Measurements from ENCODE around the gene RBMY1A1.
"Not testable (repeated sequence)": the region's sequence is repeated elsewhere in the genome, so short reads cannot be mapped to it uniquely, and the experiment has no call there.

Gene RBMY1A1

DNA sequence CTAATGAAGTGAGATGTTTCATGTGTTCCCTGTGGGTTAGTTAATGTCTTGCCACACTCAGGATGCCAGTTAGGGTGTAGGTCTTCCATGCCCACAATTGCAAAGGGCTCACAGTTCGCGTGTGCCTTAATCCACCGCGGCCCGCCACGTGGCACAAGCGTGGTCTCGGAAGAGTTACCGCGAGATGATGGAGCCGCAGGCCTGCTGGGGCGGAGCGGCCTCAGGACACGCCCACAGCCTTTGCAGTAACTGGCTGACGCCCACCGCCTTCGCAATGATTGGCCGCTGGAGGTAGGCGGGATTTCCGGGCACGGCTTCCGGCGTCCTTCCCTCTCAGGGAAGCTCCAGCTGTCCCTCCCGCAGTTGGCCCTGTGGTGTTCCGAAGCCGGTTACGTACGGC is at the start of gene RBMY1A1:
RBMY1A1 (plus strand) TSS at position 301 of the 400 bp plus-strand sequence. CDS start 2,013 bp downstream, outside the sequence.
- not testable (repeated sequence) for DNase-seq (ENCODE audit: low spot score)

DNA sequence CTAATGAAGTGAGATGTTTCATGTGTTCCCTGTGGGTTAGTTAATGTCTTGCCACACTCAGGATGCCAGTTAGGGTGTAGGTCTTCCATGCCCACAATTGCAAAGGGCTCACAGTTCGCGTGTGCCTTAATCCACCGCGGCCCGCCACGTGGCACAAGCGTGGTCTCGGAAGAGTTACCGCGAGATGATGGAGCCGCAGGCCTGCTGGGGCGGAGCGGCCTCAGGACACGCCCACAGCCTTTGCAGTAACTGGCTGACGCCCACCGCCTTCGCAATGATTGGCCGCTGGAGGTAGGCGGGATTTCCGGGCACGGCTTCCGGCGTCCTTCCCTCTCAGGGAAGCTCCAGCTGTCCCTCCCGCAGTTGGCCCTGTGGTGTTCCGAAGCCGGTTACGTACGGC is 23.6 kb upstream of the RBMY1A1 start, which contains the start of gene RBMY1B:
RBMY1B (plus strand) TSS at position 301 of the 400 bp plus-strand sequence. CDS start 2,013 bp downstream, outside the sequence.
- not testable (repeated sequence) for DNase-seq (ENCODE audit: low spot score)

DNA sequence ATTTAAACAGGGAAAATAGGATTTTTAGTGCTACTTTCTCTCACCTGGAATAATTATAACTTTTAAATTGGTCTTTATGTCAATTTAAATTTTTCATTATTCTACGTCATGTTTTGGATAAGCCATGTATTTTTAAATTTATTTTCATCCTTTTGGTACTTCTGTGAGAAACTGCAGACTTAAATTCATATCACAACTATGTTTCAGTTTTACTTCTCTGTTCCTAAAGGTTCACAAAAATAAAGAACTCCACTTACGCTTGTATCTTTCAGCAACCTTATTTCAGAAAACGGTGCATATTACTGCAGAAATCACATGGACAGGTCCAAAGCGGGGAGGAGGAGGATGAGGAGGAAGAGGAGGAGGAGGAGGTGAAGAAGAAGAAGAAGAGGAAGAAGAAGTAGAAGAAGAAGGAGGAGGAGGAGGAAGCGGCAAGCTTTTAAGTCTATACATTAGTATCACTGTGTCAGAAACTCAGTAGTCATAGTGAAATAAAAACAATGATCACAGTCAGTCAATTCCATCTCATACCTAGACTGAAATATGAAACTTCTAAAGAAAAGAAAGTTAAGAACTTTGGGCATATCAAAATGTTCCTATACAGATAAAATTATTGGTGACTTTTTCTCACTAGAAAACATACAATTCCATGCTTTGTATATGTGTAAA is 24.8 kb downstream of the RBMY1A1 start:
- not testable (repeated sequence) for DNase-seq (ENCODE audit: low spot score)

DNA sequence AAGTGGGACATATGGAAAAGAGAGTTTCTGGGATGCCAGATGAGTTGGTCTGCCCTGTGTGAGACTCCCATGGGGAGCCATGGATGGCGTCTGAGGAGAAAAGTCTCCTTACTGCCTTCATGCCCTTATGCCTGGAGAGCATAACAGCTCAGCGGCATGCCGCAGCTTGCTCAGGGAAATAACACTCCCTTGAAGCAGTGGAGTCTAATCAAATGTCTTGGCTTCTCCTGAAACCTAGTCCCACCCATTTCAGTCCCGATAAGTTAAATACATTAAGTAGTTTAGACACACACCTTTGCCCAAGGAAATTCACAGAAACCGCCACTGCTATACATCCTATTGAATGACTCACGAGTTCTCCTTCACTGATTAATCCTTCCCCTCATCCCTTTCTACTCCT is 50.8 kb downstream of the RBMY1A1 start:
- DNase-seq (ENCODE audit: low spot score) = no peak

DNA sequence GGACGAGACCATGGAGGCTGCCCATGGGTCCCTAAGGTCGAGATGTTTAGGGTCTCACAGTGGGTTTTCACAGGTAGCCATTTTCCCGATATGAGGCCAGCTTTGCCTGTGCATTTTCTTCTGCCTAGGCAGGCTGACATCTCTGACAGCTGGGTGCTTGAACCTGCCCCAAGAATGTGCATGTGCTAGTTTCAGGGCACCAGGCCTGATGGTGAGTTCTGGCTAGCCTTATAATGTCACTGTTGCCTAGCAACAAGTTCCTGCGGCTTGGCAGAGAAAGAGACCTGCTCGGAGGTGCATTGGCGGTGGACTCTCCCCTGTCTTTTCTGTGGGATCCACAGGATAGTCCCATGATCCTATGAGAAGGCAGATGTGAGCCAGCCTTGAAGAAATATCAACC is 51.8 kb downstream of the RBMY1A1 start:
- DNase-seq (ENCODE audit: low spot score) = not testable (repeated sequence)

DNA sequence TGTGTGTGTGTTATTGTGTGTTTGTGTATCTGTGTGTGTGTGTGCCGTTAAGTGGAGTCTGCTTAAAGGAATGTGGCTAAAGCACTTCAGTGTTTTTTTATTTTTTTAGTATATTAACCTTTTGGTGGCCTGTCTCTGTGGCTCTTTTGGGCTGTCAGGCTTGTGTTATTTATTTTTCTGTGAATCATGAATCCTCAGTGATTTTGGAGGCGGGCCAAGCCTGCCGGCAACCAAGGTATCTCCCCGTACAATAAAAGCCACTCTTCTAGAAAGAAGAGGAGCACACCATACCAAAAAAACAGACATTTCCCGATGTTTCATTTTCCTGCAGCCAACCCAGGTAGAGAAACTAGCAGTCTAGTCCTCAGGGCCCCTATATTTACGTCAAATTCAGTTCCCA is 57.4 kb downstream of the RBMY1A1 start:
- no peak for DNase-seq (ENCODE audit: low spot score)

DNA sequence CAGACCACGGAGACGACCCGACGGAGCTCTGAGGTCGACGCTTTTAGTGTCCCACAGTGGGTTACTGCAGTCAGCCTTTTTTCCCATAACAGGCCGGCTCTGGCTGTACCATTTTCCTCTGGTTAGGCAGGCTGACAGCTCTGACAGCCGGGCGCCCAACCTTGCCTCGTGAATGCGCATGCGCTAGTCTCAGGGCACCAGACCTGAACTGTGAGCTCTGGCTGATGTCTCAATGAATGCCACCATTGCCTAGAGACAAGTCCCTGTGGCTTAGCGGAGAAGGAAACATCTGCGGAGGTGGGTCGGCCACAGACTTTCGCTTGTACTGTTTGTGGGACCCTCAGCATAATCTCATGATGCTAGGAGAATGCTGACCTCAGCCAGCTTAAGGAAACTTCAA is 61.6 kb downstream of the RBMY1A1 start:
- DNase-seq (ENCODE audit: low spot score) = not testable (repeated sequence)

Measured in activated CD4-positive, alpha-beta T cell treated with anti-CD3 and anti-CD28 coated beads, Interleukin-2, Interleukin-4, amounts not matched to agents 100 ng/mL and 50 ng/mL, durations not matched to agents 16 hours and 8 hours (primary cell).